ENCODE results near the gene PAXIP1.

The PAXIP1 gene

GRCh38 chr7:155000795-155001194 lies 2.1 kb downstream of the PAXIP1 start (continued):
- TF ChIP-seq PRDM2 (tag by site-specific recombination; IDR thresholded peaks at IDR 0.05; ENCODE audit: borderline replicate concordance) (no peak), GLIS2 (tag by site-specific recombination; IDR thresholded peaks at IDR 0.05) (no peak), ZBTB8A (tag by site-specific recombination; IDR thresholded peaks at IDR 0.05) (no peak), CTCF (tag by site-specific recombination; IDR thresholded peaks at IDR 0.05) (no peak), ZBTB6 (tag by site-specific recombination; IDR thresholded peaks at IDR 0.05) (no peak), ZSCAN5A (tag by site-specific recombination; IDR thresholded peaks at IDR 0.05) (no peak), ZNF639 (tag by site-specific recombination; IDR thresholded peaks at IDR 0.05) (no peak), GLIS1 (tag by site-specific recombination; IDR thresholded peaks at IDR 0.05) (no peak), SCRT1 (tag by site-specific recombination; IDR thresholded peaks at IDR 0.05; ENCODE audit: borderline replicate concordance) (no peak), ZSCAN30 (tag by site-specific recombination; IDR thresholded peaks at IDR 0.05) (no peak)

- TF ChIP-seq YY2 (tag by site-specific recombination; IDR thresholded peaks at IDR 0.05) (no peak), ZNF169 (tag by site-specific recombination; IDR thresholded peaks at IDR 0.05) (no peak), ZNF114 (tag by site-specific recombination; IDR thresholded peaks at IDR 0.05) (no peak), ZNF146 (tag by site-specific recombination; IDR thresholded peaks at IDR 0.05) (no peak), ZNF626 (tag by site-specific recombination; IDR thresholded peaks at IDR 0.05) (no peak), ZNF48 (tag by site-specific recombination; IDR thresholded peaks at IDR 0.05) (no peak)
- no peak overlapping the region for H3K4me3 ChIP-seq (ENCODE audit: low read depth, low read length)
- H3K27ac ChIP-seq (ENCODE audit: extremely low read depth, low read depth, low read length) = no peak overlapping the region
- H3K36me3 ChIP-seq (ENCODE audit: control insufficient read depth in 2 of 2, insufficient read depth in 1 of 2, low read length in 2 of 2) = peaks cover 3 to 68% of the 10 kb centered on the region in 2 experiments
- no peaks in the 10 kb centered on the region for H3K9me3 ChIP-seq (ENCODE audit: control insufficient read depth, insufficient read depth, low read depth, low read length)
- ChIA-PET POLR2A (no interaction called here), CTCF (interaction anchor here (1.7 kb wide), 1 partner anchor 71 kb away, joined by 4 read pairs; no protein-coding TSS in a partner anchor)
- no peaks in the 10 kb centered on the region for H3K4me1 ChIP-seq (ENCODE audit: control insufficient read depth, insufficient read depth, low read length)
Measured at GRCh38 chr7:154998481-154998880, 4.4 kb downstream of the PAXIP1 start.
